GM12891 (cell line): ENCODE data around the gene APOB.

Experiments
- DNase-seq: peaks from one replicate; pipeline ENCODE4 v3.0.0; 2011; ENCODE audit warnings: low spot score; ENCODE audit not compliant: insufficient read length
- FAIRE-seq: peaks from 2 replicates; lab custom pipeline; 2011; peaks lifted over from hg19 to GRCh38; lab: Jason Lieb, UNC
- PAX5 ChIP-seq: IDR thresholded peaks from 2 replicates; pipeline ENCODE4 v1.6.1; 2011; ENCODE audit warnings: low read length, moderate library complexity, mild to moderate bottlenecking; ENCODE audit not compliant: insufficient read depth, severe bottlenecking
- POLR2A ChIP-seq: IDR thresholded peaks from 2 replicates; pipeline ENCODE4 v1.6.1; 2011; ENCODE audit warnings: low read depth, low read length, control low read depth
- POLR2AphosphoS5 ChIP-seq: IDR thresholded peaks from 2 replicates; pipeline ENCODE4 v1.6.1; 2011; ENCODE audit warnings: low read depth, low read length, control low read depth
- POU2F2 ChIP-seq: IDR thresholded peaks from 2 replicates; pipeline ENCODE4 v1.6.1; 2011; ENCODE audit warnings: low read depth, mild to moderate bottlenecking, control low read depth, low read length, moderate library complexity
- SPI1 ChIP-seq: IDR thresholded peaks from 2 replicates; pipeline ENCODE4 v1.6.1; 2011; ENCODE audit warnings: low read depth, low read length, control low read depth
- TAF1 ChIP-seq: IDR thresholded peaks from 2 replicates; pipeline ENCODE4 v1.6.1; 2011; ENCODE audit warnings: low read depth, low read length, control low read depth

The APOB gene

GRCh38 chr2:21039080-21039556 is 4.8 kb downstream of the APOB start:
- TF ChIP-seq TAF1 (no peak), SPI1 (no peak), POLR2A (no peak), POLR2AphosphoS5 (no peak)
- DNase-seq (no peak), FAIRE-seq (no peak)

- FAIRE-seq (no peak), DNase-seq (no peak)
- TF ChIP-seq PAX5 (no peak), POU2F2 (no peak), POLR2AphosphoS5 (no peak), SPI1 (no peak), TAF1 (no peak)
These were observed 5.3 kb downstream of the APOB start for GRCh38 chr2:21038403-21039073.

GRCh38 chr2:21037671-21038108 is 6.2 kb downstream of the APOB start:
- DNase-seq (no peak), FAIRE-seq (no peak)
- TF ChIP-seq POU2F2 (no peak), TAF1 (no peak), SPI1 (no peak), PAX5 (no peak), POLR2AphosphoS5 (no peak), POLR2A (no peak)

DNA sequence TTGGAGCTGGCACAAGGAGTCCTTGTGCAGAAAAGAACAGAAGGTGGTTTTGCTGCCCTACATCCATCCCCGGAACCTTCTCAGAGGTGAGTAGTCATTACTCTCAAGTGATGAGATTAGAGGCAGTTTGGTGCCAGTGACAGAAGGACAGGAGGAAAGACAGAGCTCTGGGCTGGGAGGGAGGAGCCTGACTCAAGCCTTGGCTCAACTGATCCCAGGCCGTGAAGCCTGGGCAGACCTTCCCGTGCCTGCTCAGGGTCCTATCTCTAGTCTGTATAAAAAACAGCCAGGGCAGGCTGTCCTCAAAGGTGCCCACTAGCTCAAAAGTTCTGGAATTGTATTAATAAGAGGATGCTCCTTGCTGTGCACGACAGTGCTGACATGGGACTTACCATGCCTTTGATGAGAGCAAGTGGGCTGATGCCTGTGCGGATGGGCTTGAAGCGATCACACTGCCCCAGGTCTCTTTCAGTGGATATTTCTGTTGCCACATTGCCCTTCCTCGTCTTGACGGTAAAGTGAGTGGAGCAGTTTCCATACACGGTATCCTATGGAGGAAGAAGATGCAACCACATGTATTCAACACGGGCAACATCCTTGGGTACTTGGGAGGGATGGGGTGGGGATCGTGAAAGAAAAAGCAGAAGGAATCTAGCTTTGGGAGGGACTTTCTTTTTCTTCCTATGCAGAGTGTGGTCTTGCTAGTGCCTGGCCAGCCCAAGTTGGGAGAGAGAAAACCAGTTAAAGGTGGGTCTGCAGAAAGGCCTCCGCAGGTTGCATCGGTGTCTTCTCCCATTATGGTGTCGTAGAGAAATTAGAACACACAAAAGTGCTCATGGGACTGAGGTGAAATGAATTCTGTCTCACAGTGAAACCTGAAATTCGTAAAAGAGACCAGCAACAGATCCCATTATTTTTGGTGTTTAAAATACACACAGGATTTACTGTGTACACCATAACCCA is 6.9 kb downstream of the APOB start:
- no peak for DNase-seq
- no peak for TF ChIP-seq PAX5
- no peak for TF ChIP-seq POU2F2
- TF ChIP-seq POLR2AphosphoS5, result no peak
- TF ChIP-seq SPI1, result no peak
- no peak for TF ChIP-seq POLR2A
- no peak for TF ChIP-seq TAF1
- FAIRE-seq, result no peak

- no peak for DNase-seq
- no peak for FAIRE-seq
- TF ChIP-seq PAX5 (no peak), SPI1 (no peak), POLR2AphosphoS5 (no peak), POLR2A (no peak), TAF1 (no peak), POU2F2 (no peak)
These were observed 7.7 kb downstream of the APOB start for GRCh38 chr2:21035974-21036707.

- TF ChIP-seq POLR2AphosphoS5, result no peak
- DNase-seq (no peak), FAIRE-seq (no peak)
These were observed 8.4 kb downstream of the APOB start for GRCh38 chr2:21035282-21035973.

- no peak for FAIRE-seq
- no peak for DNase-seq
- TF ChIP-seq PAX5, result no peak
- TF ChIP-seq SPI1, result no peak
- TF ChIP-seq POLR2A, result no peak
- TF ChIP-seq TAF1, result no peak
- TF ChIP-seq POLR2AphosphoS5, result no peak
- TF ChIP-seq POU2F2, result no peak
These were observed 8.9 kb downstream of the APOB start for GRCh38 chr2:21034972-21035279.

- FAIRE-seq, result no peak
- TF ChIP-seq POLR2A, result no peak
- TF ChIP-seq TAF1, result no peak
- no peak for TF ChIP-seq PAX5
- no peak for TF ChIP-seq POU2F2
- TF ChIP-seq SPI1, result no peak
- no peak for TF ChIP-seq POLR2AphosphoS5
- DNase-seq, result no peak
These were observed 9.5 kb downstream of the APOB start for GRCh38 chr2:21034156-21034971.
